B cell (primary cell): Measurements from ENCODE around the gene UGGT1.

Experiments used
- CTCF ChIP-seq: fragments of 200-600 bp; IDR thresholded peaks from one replicate; pipeline ENCODE4 v1.8.0; 2022; ENCODE audit warnings: antibody characterized with exemption, mild to moderate bottlenecking
- EZH2 ChIP-seq: IDR thresholded peaks from 2 replicates; pipeline ENCODE4 v1.6.1; 2012; ENCODE audit warnings: borderline replicate concordance, low read depth, mild to moderate bottlenecking, moderate library complexity, low read length; ENCODE audit not compliant: insufficient read depth, poor library complexity, severe bottlenecking

DNA sequence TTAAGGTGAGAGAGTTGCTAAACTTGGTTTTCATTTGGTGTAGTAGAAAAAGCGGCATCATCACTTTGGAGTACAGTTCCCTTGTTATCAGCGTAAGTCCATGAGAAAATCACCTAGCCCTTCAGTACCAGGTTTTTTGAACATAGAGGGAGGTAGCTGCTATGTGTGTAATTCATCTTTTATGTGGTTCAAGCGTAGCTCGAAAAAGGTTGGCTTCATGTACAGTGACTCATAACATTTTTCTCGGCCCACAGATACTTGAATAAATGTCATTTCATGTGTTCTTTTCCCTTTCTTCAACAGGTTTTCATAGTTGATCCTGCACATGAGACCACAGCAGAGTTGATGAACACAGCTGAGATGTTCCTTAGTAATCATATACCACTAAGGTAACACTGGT lies 43.6 kb downstream of the UGGT1 start:
- no peak for TF ChIP-seq CTCF
- TF ChIP-seq EZH2 = no peak
